ENCODE data around the gene NEDD8.

The NEDD8 gene

GRCh38 chr14:24243336-24243836, 11.2 kb upstream of the NEDD8 start:
- Mint-ChIP-seq H3K9me3 (no peaks in the 10 kb centered on the region), H3K27me3 (no peaks in the 10 kb centered on the region), H3K4me1 (peaks cover 75% of the 10 kb centered on the region), H3K27ac (peak overlapping the region; percentile 99), H3K4me3 (peak overlapping the region; percentile 93)
- no peak for DNase-seq
- no peak for ATAC-seq

- ATAC-seq = peak; percentile 88
- no peaks in the 10 kb centered on the region for H3K9me3 Mint-ChIP-seq
- no peaks in the 10 kb centered on the region for H3K27me3 Mint-ChIP-seq
- H3K4me3 Mint-ChIP-seq = peak overlapping the region; percentile 93
- peaks cover 75% of the 10 kb centered on the region for H3K4me1 Mint-ChIP-seq
- DNase-seq = peak in 1 of 2 donors; percentile 93
- H3K27ac Mint-ChIP-seq = peak overlapping the region; percentile 99
Observed at GRCh38 chr14:24241829-24242443, 9.8 kb upstream of the NEDD8 start.

- Mint-ChIP-seq H3K4me1 (peaks cover 84% of the 10 kb centered on the region), H3K9me3 (no peaks in the 10 kb centered on the region), H3K27ac (peak overlapping the region in 1 of 2 donors; percentile 4), H3K27me3 (no peaks in the 10 kb centered on the region), H3K4me3 (peak overlapping the region; percentile 16 to 93)
- ATAC-seq (no peak), DNase-seq (no peak)
Observed at GRCh38 chr14:24240110-24240918, 8.1 kb upstream of the NEDD8 start.

GRCh38 chr14:24238527-24239037, 6.4 kb upstream of the NEDD8 start:
- Mint-ChIP-seq H3K9me3 (no peaks in the 10 kb centered on the region), H3K27ac (peak overlapping the region; percentile 37 to 64), H3K4me1 (peaks cover 88% of the 10 kb centered on the region), H3K27me3 (no peaks in the 10 kb centered on the region), H3K4me3 (no peak overlapping the region)
- ATAC-seq = no peak
- DNase-seq = no peak

- H3K4me1 Mint-ChIP-seq = peaks cover 86% of the 10 kb centered on the region
- H3K27me3 Mint-ChIP-seq = no peaks in the 10 kb centered on the region
- DNase-seq (no peak), ATAC-seq (no peak)
- no peak overlapping the region for H3K27ac Mint-ChIP-seq
- H3K4me3 Mint-ChIP-seq = no peak overlapping the region
- no peaks in the 10 kb centered on the region for H3K9me3 Mint-ChIP-seq
Observed at GRCh38 chr14:24238123-24238522, 6.0 kb upstream of the NEDD8 start.

- no peaks in the 10 kb centered on the region for H3K27me3 Mint-ChIP-seq
- peaks cover 83% of the 10 kb centered on the region for H3K4me1 Mint-ChIP-seq
- no peaks in the 10 kb centered on the region for H3K9me3 Mint-ChIP-seq
- H3K27ac Mint-ChIP-seq = peak overlapping the region in 1 of 2 donors; percentile 23
- H3K4me3 Mint-ChIP-seq = no peak overlapping the region
- DNase-seq (no peak), ATAC-seq (no peak)
Observed at GRCh38 chr14:24237463-24237955, 5.3 kb upstream of the NEDD8 start.

- ATAC-seq = no peak
Observed at GRCh38 chr14:24236689-24237462, 4.7 kb upstream of the NEDD8 start.

GRCh38 chr14:24235804-24236688, 3.9 kb upstream of the NEDD8 start:
- DNase-seq (no peak), ATAC-seq (no peak)
- peaks cover 77% of the 10 kb centered on the region for H3K4me1 Mint-ChIP-seq
- peak overlapping the region in 1 of 2 donors; percentile 77 for H3K27ac Mint-ChIP-seq
- no peaks in the 10 kb centered on the region for H3K9me3 Mint-ChIP-seq
- H3K27me3 Mint-ChIP-seq = no peaks in the 10 kb centered on the region
- no peak overlapping the region for H3K4me3 Mint-ChIP-seq

More at GRCh38 chr14:24236689-24237462, 4.7 kb upstream of the NEDD8 start:
- Mint-ChIP-seq H3K9me3 (no peaks in the 10 kb centered on the region), H3K4me3 (no peak overlapping the region), H3K4me1 (peaks cover 79% of the 10 kb centered on the region), H3K27me3 (no peaks in the 10 kb centered on the region), H3K27ac (peak overlapping the region in 1 of 2 donors; percentile 22)
- DNase-seq = no peak

GRCh38 chr14:24234095-24235005, 2.2 kb upstream of the NEDD8 start:
- ATAC-seq (no peak), DNase-seq (no peak)
- no peak overlapping the region for H3K27ac Mint-ChIP-seq
- H3K9me3 Mint-ChIP-seq = no peaks in the 10 kb centered on the region
- peaks cover 64% of the 10 kb centered on the region for H3K4me1 Mint-ChIP-seq
- H3K4me3 Mint-ChIP-seq = peak overlapping the region; percentile 19 to 88
- no peaks in the 10 kb centered on the region for H3K27me3 Mint-ChIP-seq

GRCh38 chr14:24233538-24233866, 1.3 kb upstream of the NEDD8 start:
- DNase-seq = no peak
- peak overlapping the region; percentile 86 to 88 for H3K4me3 Mint-ChIP-seq
- no peak for ATAC-seq
- H3K4me1 Mint-ChIP-seq = peaks cover 60% of the 10 kb centered on the region
- H3K27ac Mint-ChIP-seq = no peak overlapping the region
- no peaks in the 10 kb centered on the region for H3K9me3 Mint-ChIP-seq
- no peaks in the 10 kb centered on the region for H3K27me3 Mint-ChIP-seq

GRCh38 chr14:24232645-24233537, 724 bp upstream of the NEDD8 start, which contains the start of gene GMPR2:
Gene GMPR2 (plus strand): TSS chr14:24232929. CDS start chr14:24233254, 325 bp downstream.
- no peak for DNase-seq
- Mint-ChIP-seq H3K4me1 (peaks cover 58% of the 10 kb centered on the region), H3K4me3 (peak within 1 kb of the TSS; percentile 86 to 88), H3K9me3 (no peaks in the 10 kb centered on the region), H3K27ac (peak within 1 kb of the TSS; percentile 91 to 96), H3K27me3 (no peaks in the 10 kb centered on the region)
- peak; percentile 63 for ATAC-seq

- H3K4me3 Mint-ChIP-seq = peak overlapping the region; percentile 86 to 88
- H3K27ac Mint-ChIP-seq = peak overlapping the region; percentile 91 to 96
- no peaks in the 10 kb centered on the region for H3K27me3 Mint-ChIP-seq
- H3K4me1 Mint-ChIP-seq = peaks cover 55% of the 10 kb centered on the region
- no peaks in the 10 kb centered on the region for H3K9me3 Mint-ChIP-seq
- peak; percentile 17 to 40 for DNase-seq
- peak; percentile 49 for ATAC-seq
Observed at GRCh38 chr14:24231263-24232120, 675 bp downstream of the NEDD8 start.
